HG03520 (cell line): ENCODE measurements around the gene PPP2R3A.

Experiments used
- ATAC-seq: cut with Tn5 transposase; IDR thresholded peaks from one replicate; pipeline ENCODE4 v1.9.1; 2021; ENCODE audit warnings: mild to moderate bottlenecking, moderate library complexity; ENCODE audit not compliant: unreplicated experiment

The PPP2R3A gene

GRCh38 chr3:136021803-136022202, 56.3 kb downstream of the PPP2R3A start:
- ATAC-seq = no peak

GRCh38 chr3:136022529-136023263, 57.2 kb downstream of the PPP2R3A start:
- no peak for ATAC-seq

GRCh38 chr3:136023264-136023978, 57.9 kb downstream of the PPP2R3A start:
- no peak for ATAC-seq

- ATAC-seq = no peak
These were observed 70.8 kb downstream of the PPP2R3A start for GRCh38 chr3:136036306-136036705.

GRCh38 chr3:136038668-136039067, 73.1 kb downstream of the PPP2R3A start:
- ATAC-seq = no peak

DNA sequence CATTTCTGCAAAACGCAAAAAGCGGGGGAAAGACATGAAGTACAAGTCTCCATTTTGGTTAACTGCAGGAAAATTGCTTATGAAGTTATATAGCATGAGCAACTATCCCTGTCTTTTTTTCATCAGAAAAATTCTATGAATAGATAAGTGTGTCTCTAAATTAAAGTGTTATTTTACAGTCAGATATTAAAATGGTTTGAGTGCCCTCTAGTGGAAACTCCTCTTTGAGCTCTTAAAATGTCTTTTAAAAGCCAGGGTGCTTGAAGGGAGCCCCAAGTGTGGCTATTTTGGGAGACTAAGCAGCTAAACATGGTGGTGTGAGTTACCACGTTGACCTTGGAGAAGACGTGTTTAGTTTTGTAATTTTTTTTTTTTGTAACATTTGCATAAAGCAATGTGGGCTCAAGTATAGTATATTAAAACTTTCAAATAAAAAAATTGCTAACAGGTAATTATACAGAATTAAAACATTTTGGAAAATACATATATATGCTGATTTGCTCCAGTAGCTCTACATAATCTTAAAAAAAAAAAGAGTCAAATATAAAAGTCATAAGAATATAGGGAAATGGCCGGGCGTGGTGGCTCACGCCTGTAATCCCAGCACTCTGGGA, 77.2 kb downstream of the PPP2R3A start:
- no peak for ATAC-seq

DNA sequence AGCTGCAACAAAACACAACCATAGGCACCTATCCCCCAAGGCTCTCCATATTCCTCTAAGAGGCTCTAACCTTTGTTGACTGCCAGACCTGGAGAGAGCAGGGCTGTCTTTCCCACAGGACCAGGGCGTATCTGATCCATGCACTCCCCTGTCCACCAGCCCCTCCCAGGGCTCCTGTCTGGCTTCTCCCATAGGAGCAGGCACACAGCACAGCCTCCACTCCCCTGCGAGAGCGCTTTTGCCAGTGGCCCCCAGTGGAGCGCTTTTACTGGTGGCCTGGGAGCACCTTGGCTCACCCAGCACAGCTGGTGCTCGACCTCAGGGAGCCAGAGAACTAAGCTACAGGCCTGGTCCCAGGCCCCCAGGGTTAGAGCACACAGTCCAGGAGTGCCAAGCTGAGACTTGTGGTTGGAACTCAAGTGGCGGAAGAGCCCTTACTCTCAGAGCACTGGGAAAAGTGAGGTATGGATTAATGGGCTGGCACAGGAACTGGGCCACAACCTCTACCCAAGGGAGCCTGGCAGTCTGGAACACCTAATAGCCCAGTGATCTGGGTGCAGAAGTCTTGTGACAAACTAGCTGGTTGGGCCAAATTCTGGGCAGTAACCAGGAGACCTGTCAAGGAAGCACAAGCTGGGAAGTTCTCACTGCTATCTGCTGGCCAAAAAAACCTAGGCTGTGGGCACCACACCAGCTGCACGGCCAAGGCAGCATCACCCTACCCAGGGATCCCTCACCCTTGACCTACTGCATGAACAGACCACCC, 79.6 kb downstream of the PPP2R3A start:
- ATAC-seq = no peak

- ATAC-seq = no peak
These were observed 82.5 kb downstream of the PPP2R3A start for GRCh38 chr3:136048068-136048467.

GRCh38 chr3:136050250-136050649, 84.7 kb downstream of the PPP2R3A start:
- ATAC-seq = no peak

GRCh38 chr3:136055491-136055890, 90.0 kb downstream of the PPP2R3A start:
- ATAC-seq = no peak

DNA sequence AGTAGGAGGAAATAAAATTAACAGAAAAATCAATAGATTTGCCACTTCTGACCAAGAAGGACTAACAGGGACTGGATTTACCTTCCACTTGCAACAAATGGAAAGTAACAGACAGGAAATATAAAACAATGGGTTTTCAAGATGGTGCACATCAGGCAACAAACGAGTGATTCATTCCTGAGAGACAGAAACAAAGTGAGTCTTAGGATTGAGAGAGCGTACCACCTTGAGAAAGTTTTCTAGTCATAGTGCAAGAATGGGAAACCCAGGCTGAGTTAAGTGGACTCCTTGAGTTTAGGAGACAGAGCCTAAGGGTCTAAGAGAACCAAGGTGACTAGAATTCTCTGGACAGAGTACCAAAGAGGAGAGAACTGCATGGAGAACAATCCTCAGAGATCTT, 101.7 kb downstream of the PPP2R3A start:
- no peak for ATAC-seq

GRCh38 chr3:136068708-136069107, 103.2 kb downstream of the PPP2R3A start:
- no peak for ATAC-seq

GRCh38 chr3:136069933-136070332, 104.4 kb downstream of the PPP2R3A start:
- ATAC-seq = no peak

DNA sequence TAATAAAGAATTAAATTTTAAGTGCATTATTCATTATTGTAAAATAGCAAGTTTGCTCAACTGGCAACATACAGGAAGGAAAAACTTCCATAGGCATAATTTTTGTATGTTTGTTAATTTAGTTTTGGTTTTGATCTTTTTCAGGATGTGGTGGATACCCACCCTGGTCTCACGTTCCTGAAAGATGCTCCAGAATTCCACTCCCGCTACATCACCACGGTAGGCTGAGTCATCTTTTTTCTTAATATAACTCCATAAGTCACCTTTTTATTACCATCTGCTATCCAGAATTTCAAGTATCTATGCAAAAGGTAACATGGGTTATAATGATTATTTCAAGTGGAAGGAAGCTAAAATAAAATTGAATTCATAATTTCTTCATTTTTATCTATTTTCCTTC, 104.8 kb downstream of the PPP2R3A start:
- no peak for ATAC-seq

- no peak for ATAC-seq
These were observed 105.7 kb downstream of the PPP2R3A start for GRCh38 chr3:136070953-136071949.

DNA sequence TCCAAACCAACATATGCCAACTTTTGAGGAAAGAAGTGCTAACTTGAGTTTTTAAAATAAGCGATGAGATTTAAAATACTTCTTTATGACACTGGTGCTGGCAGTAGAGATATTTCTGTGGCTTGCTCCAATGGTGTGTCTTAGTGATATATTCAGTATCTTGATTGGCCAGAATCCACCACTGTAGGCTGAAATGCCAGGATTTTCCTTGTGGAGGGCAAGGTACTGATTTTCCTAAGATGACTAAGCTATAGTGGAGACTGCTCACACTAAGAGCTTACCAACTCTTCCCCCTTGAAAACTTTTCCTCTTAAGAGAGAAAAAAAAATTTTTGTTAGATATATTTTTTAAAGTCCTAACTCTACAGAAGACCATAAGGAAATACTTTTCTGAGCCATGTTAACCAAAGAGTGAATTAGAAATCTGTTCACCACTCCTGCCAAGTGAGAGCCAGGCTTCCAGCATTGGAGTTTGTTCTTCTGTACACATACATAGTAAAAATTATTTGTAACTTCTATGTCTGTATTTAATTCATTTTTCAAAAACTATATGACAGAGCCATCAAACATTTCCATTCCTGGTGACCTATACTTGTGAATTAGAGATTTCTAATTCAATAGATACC, 109.1 kb downstream of the PPP2R3A start:
- no peak for ATAC-seq

GRCh38 chr3:136075218-136075808, 109.8 kb downstream of the PPP2R3A start:
- ATAC-seq = no peak

DNA sequence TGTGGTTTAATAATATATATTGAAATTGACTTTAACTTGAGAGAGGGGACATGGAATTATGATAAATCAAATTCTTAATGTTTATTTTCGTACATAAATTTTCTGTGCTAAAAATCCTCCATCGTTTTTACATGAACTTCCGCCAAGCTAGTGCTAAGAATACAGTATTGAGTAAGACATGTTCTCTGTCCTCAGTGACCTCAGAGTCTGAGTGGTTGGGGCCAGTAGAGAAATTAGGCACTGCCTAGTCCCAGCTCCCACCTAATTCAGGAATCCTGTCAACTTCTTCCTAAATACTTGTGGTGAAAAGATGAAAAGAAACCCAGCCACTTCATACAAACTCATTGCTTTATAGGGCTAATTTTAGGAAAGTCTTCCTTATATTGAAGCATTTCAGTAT, 110.3 kb downstream of the PPP2R3A start:
- no peak for ATAC-seq
